Measurements from ENCODE around the gene CDH13.

GRCh38 chr16:83031524-83031923, 404.8 kb downstream of the CDH13 start:
- TF ChIP-seq PHF8 (IDR thresholded peaks at IDR 0.05; ENCODE audit: borderline replicate concordance, low read depth) (no peak), CTCF (IDR thresholded peaks at IDR 0.05) (no peak), HDAC2 (IDR thresholded peaks at IDR 0.05) (no peak), EP300 (IDR thresholded peaks at IDR 0.05) (no peak), SMC3 (IDR thresholded peaks at IDR 0.05) (no peak), POLR2A (IDR thresholded peaks at IDR 0.05; ENCODE audit: low read length) (no peak), EHMT2 (IDR thresholded peaks at IDR 0.05; ENCODE audit: low read depth) (no peak), RCOR1 (IDR thresholded peaks at IDR 0.05; ENCODE audit: low read depth, low read length) (no peak), CBX2 (IDR thresholded peaks at IDR 0.05; ENCODE audit: borderline replicate concordance, low read depth) (no peak), USF2 (IDR thresholded peaks at IDR 0.05) (no peak), MAFK (IDR thresholded peaks at IDR 0.05; ENCODE audit: partially characterized antibody) (no peak), NR3C1 (IDR thresholded peaks at IDR 0.05) (no peak), ELK1 (IDR thresholded peaks at IDR 0.05; ENCODE audit: low read depth, low read length) (no peak), SREBF2 (IDR thresholded peaks at IDR 0.05) (no peak)
